ENCODE measurements around the gene PADI6.

GRCh38 chr1:17436380-17437174 is 64.6 kb downstream of the PADI6 start:
- TF ChIP-seq CTCF (IDR thresholded peaks at IDR 0.05 in 2 of 3, conservative IDR thresholded peaks at IDR 0.05 in 1 of 3; ENCODE audit: control insufficient read depth in 2 of 3, extremely low read depth in 1 of 3, insufficient read depth in 1 of 3, low read depth in 3 of 3, low read length in 3 of 3) = no peak
- no peak for TF ChIP-seq E2F4 (IDR thresholded peaks at IDR 0.05; ENCODE audit: low read depth, low read length)
- TF ChIP-seq SIX5 (IDR thresholded peaks at IDR 0.05; ENCODE audit: low read depth, low read length, severe bottlenecking) = no peak
- no peak for TF ChIP-seq LARP7 (IDR thresholded peaks at IDR 0.05)
- no peak for TF ChIP-seq EGR1 (IDR thresholded peaks at IDR 0.05; ENCODE audit: borderline replicate concordance in 1 of 2, low read depth in 2 of 2, low read length in 2 of 2)
- no peak for TF ChIP-seq MXI1 (IDR thresholded peaks at IDR 0.05; ENCODE audit: low read depth, low read length)
- TF ChIP-seq, protein P1, sequence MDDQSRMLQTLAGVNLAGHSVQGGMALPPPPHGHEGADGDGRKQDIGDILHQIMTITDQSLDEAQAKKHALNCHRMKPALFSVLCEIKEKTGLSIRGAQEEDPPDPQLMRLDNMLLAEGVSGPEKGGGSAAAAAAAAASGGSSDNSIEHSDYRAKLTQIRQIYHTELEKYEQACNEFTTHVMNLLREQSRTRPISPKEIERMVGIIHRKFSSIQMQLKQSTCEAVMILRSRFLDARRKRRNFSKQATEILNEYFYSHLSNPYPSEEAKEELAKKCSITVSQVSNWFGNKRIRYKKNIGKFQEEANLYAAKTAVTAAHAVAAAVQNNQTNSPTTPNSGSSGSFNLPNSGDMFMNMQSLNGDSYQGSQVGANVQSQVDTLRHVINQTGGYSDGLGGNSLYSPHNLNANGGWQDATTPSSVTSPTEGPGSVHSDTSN (IDR thresholded peaks at IDR 0.05; ENCODE audit: insufficient replicate concordance, low read depth, low read length) = no peak
- no peak for TF ChIP-seq SKIL (IDR thresholded peaks at IDR 0.05; ENCODE audit: low read depth, poor library complexity, severe bottlenecking)
